ENCODE data around the gene DIDO1. TPM values are rescaled to one million over a fixed set of nuclear protein-coding genes. Genes with fewer than 3 reads are reported as not detected.

DIDO1 gene
- total and polyA plus RNA-seq, 12 donors = 19.0 to 51.3 (median 37.3) TPM

- intact Hi-C loops (cut with DNase I) = loop anchor here in 1 of 2 donors (2.0 kb wide), 1 partner anchor 39 kb away; no protein-coding TSS in a partner anchor
- DNase-seq = no peak
- TF ChIP-seq POLR2A (IDR thresholded peaks at IDR 0.05) (no peak), CTCF (IDR thresholded peaks at IDR 0.05) (no peak)
- H3K9me3 ChIP-seq (replicated peaks in 1 of 3) = no peaks in the 10 kb centered on the region
- H3K4me3 ChIP-seq = no peak overlapping the region
- peaks cover 22% of the 10 kb centered on the region for H3K27me3 ChIP-seq
- H3K27ac ChIP-seq = no peak overlapping the region
- WGBS, 4 donors = 60 to 84% (median 68%) methylated on average over 4 to 8 of the region's 8 CpGs
- peaks cover 0 to 8% of the 10 kb centered on the region in 2 donors for H3K4me1 ChIP-seq (replicated peaks in 1 of 2)
- no peaks in the 10 kb centered on the region for H3K36me3 ChIP-seq (replicated peaks in 1 of 2)
Measured at GRCh38 chr20:62969939-62970306, 43.6 kb upstream of the DIDO1 start.

GRCh38 chr20:62969179-62969760, 43.0 kb upstream of the DIDO1 start:
- 44 to 47% (median 46%) methylated on average over 16 of the region's 16 CpGs for WGBS, 4 donors
- DNase-seq = peak in 6 of 7 donors; percentile 34 to 83 (median 64)
- H3K27me3 ChIP-seq = peaks cover 15% of the 10 kb centered on the region

GRCh38 chr20:62968378-62969178, 42.3 kb upstream of the DIDO1 start:
- TF ChIP-seq CTCF (IDR thresholded peaks at IDR 0.05) = no peak
- TF ChIP-seq POLR2A (IDR thresholded peaks at IDR 0.05) = no peak
- H3K27ac ChIP-seq = no peak overlapping the region
- no peak for DNase-seq
- no peaks in the 10 kb centered on the region for H3K9me3 ChIP-seq (replicated peaks in 1 of 3)
- H3K4me1 ChIP-seq (replicated peaks in 1 of 2) = peaks cover 0 to 8% of the 10 kb centered on the region in 2 donors
- H3K27me3 ChIP-seq = peaks cover 10% of the 10 kb centered on the region
- WGBS, 4 donors = 77 to 82% (median 80%) methylated on average over 17 to 21 of the region's 21 CpGs
- no peaks in the 10 kb centered on the region for H3K36me3 ChIP-seq (replicated peaks in 1 of 2)
- intact Hi-C loops (cut with DNase I) = no loop called here
- H3K4me3 ChIP-seq = no peak overlapping the region

More at GRCh38 chr20:62969179-62969760, 43.0 kb upstream of the DIDO1 start:
- intact Hi-C loops (cut with DNase I) = no loop called here
- no peak overlapping the region for H3K4me3 ChIP-seq
- no peaks in the 10 kb centered on the region for H3K36me3 ChIP-seq (replicated peaks in 1 of 2)
- H3K4me1 ChIP-seq (replicated peaks in 1 of 2) = peaks cover 0 to 8% of the 10 kb centered on the region in 2 donors
- H3K9me3 ChIP-seq (replicated peaks in 1 of 3) = no peaks in the 10 kb centered on the region
- no peak overlapping the region for H3K27ac ChIP-seq
- no peak for TF ChIP-seq CTCF (IDR thresholded peaks at IDR 0.05)
- no peak for TF ChIP-seq POLR2A (IDR thresholded peaks at IDR 0.05)

- no peak for DNase-seq
- 82 to 89% (median 87%) methylated on average over 11 to 27 of the region's 27 CpGs for WGBS, 4 donors
- no peaks in the 10 kb centered on the region for H3K9me3 ChIP-seq (replicated peaks in 1 of 3)
- no peak overlapping the region for H3K4me3 ChIP-seq
- intact Hi-C loops (cut with DNase I) = no loop called here
- no peaks in the 10 kb centered on the region for H3K36me3 ChIP-seq (replicated peaks in 1 of 2)
- no peak for TF ChIP-seq POLR2A (IDR thresholded peaks at IDR 0.05)
- no peak for TF ChIP-seq CTCF (IDR thresholded peaks at IDR 0.05)
- H3K4me1 ChIP-seq (replicated peaks in 1 of 2) = peaks cover 0 to 5% of the 10 kb centered on the region in 2 donors
- H3K27me3 ChIP-seq = peaks cover 2% of the 10 kb centered on the region
- no peak overlapping the region for H3K27ac ChIP-seq
Measured at GRCh38 chr20:62967628-62968351, 41.5 kb upstream of the DIDO1 start.
